Hematopoietic multipotent progenitor cell treated with erythropoietin and hydrocortisone succinate and interleukin-3 and kit ligand, for 6 days (in vitro differentiated cells): ENCODE measurements around the gene MAPKAPK2.
"Not testable (repeated sequence)": the region's sequence is repeated elsewhere in the genome, so short reads cannot be mapped to it uniquely, and the experiment has no call there.

Source experiments
- DNase-seq: peaks from one replicate; pipeline ENCODE4 v3.0.0-alpha.2; 2015

MAPKAPK2 gene

GRCh38 chr1:206751891-206752290 is 67.2 kb downstream of the MAPKAPK2 start:
- no peak for DNase-seq

GRCh38 chr1:206752481-206752880 is 67.8 kb downstream of the MAPKAPK2 start:
- DNase-seq = no peak

- no peak for DNase-seq
Measured at GRCh38 chr1:206753141-206753540, 68.4 kb downstream of the MAPKAPK2 start.

- DNase-seq = no peak
Measured at GRCh38 chr1:206754011-206754410, 69.3 kb downstream of the MAPKAPK2 start.

- peak; percentile 44 for DNase-seq
Measured at GRCh38 chr1:206757524-206758266, 73.0 kb downstream of the MAPKAPK2 start.

- no peak for DNase-seq
Measured at GRCh38 chr1:206760590-206760989, 75.9 kb downstream of the MAPKAPK2 start.

- no peak for DNase-seq
Measured at GRCh38 chr1:206761159-206761768, 76.6 kb downstream of the MAPKAPK2 start.

GRCh38 chr1:206762741-206763364 is 78.1 kb downstream of the MAPKAPK2 start:
- not testable (repeated sequence) for DNase-seq

- DNase-seq = not testable (repeated sequence)
Measured at GRCh38 chr1:206765771-206766170, 81.1 kb downstream of the MAPKAPK2 start.

- DNase-seq = peak; percentile 76
Measured at GRCh38 chr1:206766251-206766856, 81.6 kb downstream of the MAPKAPK2 start.

- DNase-seq = peak; percentile 14
Measured at GRCh38 chr1:206768472-206769303, 84.0 kb downstream of the MAPKAPK2 start.

GRCh38 chr1:206769304-206769731 is 84.6 kb downstream of the MAPKAPK2 start:
- DNase-seq = no peak

GRCh38 chr1:206770531-206771337 is 86.0 kb downstream of the MAPKAPK2 start, which contains the start of gene IL19:
Gene IL19, plus strand, starts transcription at chr1:206770773. Its CDS starts 65,890 bp downstream, at chr1:206836663.
- DNase-seq = peak; percentile 32

GRCh38 chr1:206771338-206771692 is 86.6 kb downstream of the MAPKAPK2 start:
- no peak for DNase-seq

- peak; percentile 41 for DNase-seq
Measured at GRCh38 chr1:206772243-206772937, 87.7 kb downstream of the MAPKAPK2 start, which contains the start of gene IL10. Gene IL10, minus strand, starts transcription at chr1:206772494. Its CDS starts 59 bp downstream, at chr1:206772435.

GRCh38 chr1:206774093-206774492 is 89.4 kb downstream of the MAPKAPK2 start:
- no peak for DNase-seq

GRCh38 chr1:206776229-206776628 is 91.5 kb downstream of the MAPKAPK2 start:
- DNase-seq = no peak

- DNase-seq = no peak
Measured at GRCh38 chr1:206778031-206778430, 93.3 kb downstream of the MAPKAPK2 start.

- not testable (repeated sequence) for DNase-seq
Measured at GRCh38 chr1:206778911-206779310, 94.2 kb downstream of the MAPKAPK2 start.

GRCh38 chr1:206779638-206780037 is 94.9 kb downstream of the MAPKAPK2 start:
- peak; percentile 43 for DNase-seq

- peak; percentile 31 for DNase-seq
Measured at GRCh38 chr1:206782448-206782847, 97.7 kb downstream of the MAPKAPK2 start.
